Inferior parietal cortex (tissue), 1 donor: ENCODE results near the gene GCNA.
"Not testable (repeated sequence)": the region's sequence is repeated elsewhere in the genome, so short reads cannot be mapped to it uniquely, and the experiment has no call there.

ENCODE experiments used
- DNase-seq: peaks from one replicate; pipeline ENCODE4 v3.0.0-alpha.2; 2016; ENCODE audit errors: extremely low spot score

The GCNA gene

DNA sequence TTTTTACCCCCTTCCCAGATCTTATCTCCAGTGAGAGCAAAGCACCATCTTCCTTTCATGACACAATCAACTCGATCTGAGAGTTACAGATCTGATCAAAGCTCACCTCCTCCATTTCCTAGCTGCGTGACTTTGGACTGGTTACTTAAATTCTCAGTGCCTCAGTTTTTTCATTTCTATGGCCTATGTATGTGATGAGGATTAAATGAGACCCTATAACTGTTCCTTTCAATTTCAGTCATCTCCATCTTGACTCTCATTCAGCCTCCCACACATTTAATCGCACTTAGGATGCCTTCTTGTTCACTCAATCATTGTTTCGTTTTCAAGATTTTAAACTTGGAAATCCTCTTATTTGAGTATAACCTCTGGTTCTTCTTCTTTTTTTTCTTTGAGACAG lies 60.2 kb downstream of the GCNA start:
- DNase-seq = no peak

DNA sequence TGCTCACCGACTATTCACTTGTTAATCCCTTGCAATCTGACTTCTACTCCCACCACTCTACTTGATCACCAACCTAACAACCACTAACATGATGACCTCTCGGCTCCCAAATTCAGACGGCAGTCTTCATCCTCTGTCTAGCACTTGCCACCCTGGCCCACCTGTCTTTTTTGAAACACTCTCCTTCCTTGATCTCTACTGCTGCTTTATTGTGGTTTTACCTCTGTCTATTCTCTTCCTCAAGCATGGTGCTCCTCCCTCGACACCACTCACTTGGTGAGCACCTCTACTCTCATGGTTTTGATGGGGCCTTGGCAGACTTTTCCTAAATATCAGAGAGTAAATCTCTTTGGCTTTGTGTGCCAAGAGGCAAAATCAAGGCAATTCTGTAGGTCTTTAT lies 61.8 kb downstream of the GCNA start:
- DNase-seq = no peak

DNA sequence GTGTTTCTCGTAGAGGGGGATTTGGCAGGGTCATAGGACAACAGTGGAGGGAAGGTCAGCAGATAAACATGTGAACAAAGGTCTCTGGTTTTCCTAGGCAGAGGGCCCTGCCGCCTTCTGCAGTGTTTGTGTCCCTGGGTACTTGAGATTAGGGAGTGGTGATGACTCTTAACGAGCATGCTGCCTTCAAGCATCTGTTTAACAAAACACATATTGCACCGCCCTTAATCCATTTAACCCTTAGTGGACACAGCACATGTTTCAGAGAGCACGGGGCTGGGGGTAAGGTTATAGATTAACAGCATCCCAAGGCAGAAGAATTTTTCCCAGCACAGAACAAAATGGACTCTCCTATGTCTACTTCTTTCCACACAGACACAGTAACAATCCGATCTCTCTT lies 66.2 kb downstream of the GCNA start:
- not testable (repeated sequence) for DNase-seq

DNA sequence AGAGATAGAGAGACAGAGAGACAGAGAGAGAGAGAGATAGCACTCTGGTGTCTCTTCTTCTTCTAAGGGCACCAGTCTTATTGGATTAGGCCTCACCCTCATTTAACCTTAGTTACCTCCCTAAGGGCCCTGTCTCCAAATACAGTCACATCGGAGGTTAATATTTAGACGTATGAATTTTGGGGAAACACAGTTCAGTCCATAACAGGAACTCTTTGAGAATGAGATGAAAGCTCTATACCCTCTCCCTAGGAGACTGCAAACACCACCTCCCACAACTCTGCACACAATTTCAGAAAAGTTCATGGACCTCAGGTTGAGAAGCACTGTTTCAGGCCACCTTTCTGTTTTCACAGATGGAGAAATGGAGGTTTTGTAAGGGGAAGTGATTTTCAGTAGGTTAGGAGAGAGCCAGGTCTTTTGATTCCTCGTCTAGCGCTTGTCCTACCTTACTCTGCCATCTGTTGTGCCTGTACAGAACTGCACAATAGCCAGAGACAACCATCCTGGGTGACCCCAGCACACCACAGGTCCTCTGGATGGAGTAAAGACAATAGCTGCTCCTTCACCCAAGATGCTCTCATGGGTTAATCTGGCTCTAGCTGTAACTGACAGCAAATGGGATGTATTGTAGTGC lies 72.2 kb downstream of the GCNA start:
- DNase-seq = no peak

DNA sequence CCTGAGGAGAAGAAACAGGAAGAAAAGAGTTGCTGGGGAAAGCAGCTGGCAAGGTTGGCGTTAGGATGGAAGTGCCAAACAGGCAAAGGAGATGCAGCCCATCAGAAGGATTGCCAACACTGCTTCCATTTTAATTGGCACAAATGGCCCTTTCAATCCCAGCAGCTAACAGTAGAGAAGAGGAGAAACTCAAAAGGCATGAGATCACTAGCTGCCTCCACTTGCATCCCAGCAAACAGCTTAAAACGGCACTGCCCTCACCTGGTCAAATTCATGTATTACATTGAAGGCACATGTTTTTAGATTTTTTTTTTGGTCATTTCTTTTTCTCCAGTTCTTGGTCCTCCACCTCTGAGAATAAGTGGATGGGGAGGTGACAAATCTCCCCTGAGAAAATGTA lies 74.2 kb downstream of the GCNA start:
- DNase-seq = peak; percentile 59

DNA sequence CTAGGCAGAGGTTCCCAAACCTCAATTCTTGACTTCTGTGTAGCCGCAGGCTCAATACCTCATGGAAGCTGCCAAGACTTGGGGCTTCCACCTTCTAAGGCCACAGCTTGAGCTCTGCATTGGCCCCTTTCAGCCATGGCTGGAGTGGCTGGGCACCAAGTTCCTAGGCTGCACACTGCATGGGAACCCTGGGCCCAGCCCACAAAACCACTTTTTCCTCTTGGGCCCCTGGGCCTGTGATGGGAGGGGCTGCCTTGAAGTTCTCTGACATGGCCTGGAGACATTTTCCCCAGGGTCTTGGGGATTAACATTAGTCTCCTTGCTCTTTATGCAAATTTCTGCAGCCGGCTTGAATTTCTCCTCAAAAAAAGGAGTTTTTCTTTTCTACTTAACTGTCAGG lies 75.1 kb downstream of the GCNA start:
- DNase-seq = no peak

DNA sequence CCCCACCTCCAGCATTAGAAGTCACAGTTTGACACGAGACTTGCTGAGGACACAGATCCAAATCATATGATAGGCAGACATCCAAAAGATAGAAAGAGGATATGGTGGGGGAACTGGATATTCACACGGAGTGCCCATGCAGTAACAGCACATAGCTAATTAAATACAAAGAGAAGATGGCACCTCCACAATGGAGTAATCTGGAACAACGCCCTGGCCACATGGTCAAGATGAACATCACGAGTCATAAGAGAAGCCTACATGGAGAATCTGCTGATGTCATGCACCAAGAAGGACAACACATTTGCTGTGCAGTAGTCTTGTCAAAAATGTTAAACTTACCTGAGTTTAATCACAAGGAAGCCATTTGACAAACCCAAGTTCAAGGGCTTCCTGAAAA lies 79.0 kb downstream of the GCNA start:
- no peak for DNase-seq

DNA sequence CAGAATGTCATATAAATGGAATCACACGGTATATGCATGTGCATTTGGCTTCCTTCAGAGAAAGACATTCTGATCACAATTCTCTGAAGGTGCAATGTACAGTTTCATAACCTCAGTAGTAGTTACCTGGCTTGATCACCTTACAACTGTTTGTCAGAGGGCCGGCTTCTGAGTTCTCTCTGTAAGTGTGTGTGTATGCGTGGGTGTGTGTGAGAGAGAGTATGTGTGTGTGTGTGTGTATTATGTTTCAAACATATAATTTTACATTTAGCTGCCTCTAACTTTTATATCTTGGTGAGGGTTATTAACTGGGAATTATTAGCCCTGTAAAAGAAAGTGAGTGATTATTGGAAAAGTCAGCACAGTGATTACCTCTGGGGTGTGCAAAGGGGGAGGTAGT lies 81.1 kb downstream of the GCNA start:
- no peak for DNase-seq

DNA sequence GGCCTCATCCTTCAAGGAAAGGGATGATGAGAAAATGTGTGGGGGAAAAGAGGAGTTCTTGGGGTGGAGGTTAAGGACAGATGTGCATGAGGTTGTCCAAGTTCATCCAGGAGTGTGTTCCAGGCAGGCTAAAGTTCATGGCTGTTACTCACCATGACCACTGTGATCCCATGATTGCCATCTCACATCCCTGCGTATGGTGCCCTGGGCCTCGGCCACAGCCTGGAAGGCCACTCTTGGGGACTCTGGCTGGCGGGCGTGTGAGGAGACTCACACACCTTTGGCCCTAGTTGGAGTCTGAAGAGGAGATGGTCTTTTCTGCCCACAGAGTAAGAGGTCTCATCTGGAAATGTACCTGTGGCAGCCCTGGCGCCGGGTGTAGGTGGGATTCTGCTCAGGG lies 81.7 kb downstream of the GCNA start:
- DNase-seq = no peak

DNA sequence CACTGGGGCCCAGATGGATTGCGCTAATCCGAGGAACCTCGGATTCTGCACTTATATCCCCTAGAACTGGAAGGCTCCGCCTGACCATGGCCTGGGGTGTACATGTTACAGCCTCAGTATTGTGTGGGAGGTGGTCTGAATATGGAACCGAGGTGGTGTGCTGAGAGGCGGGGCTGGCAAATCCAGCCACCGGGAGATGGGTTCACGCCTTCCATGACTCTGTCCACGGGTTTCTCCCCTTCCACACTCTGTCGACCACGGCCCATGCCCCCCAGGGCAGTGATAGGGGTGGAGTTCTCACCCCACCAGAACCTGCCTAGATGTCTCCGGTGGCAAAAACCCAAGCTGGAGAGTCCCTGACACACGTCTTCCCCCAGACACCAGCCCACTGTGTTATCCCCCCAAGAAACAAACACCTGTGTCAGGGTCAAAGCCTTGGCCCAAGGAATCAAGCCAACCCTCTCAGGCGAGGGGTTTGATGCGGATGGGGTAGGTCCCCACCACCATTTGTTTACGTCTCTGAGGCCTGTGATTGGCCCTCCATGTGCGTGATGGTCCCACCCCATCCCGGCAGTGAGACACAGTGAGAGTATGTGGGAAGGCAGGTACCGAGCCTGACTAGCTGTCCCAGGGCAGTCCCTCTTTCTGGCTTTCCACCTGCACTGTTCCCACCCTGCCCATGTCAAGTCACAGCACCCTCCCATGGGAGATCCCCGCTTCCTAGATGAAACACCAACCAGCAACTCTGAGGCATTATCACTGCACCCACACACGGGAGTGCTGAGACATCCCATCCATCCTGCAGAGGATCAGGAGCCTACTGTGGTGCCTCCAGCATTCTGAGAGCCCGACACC lies 82.6 kb downstream of the GCNA start:
- no peak for DNase-seq

DNA sequence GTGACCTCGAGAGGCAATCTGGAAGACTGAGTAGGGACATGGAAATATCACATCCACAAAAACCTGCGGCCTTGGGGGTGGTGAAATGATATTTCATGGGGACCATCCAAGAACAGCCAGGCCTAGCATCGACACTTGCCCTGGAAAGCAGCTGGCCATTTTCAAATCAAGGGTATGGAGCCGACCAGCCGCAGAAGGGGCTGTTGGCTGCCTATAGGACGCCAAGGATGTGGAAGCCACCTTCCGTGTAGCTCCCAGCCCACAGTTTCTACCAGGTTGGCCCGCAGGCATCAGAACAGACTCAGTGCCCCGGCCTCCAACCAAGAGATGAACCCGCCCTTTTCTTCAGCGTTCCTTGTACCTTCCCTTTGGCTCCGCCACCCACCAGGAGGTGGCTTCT lies 83.7 kb downstream of the GCNA start:
- no peak for DNase-seq

DNA sequence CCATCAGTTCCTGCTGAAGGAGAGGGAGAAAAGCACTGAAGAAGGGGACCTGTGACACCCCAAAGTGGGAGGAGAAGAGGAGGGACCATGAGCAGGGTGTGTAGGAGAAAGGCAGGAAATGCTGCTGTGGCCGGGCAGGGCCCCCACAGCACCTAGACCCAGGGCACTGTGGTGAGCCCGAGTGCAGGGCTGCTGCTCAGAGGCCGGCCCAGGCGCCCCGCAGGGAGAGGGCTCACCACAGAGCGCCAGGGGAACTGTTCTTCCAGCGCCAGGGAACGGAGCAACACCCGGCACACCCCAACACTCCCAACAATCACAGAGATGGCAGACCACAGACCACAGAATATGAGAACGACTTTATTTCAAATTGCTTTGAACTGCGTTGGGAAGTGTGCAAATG lies 84.4 kb downstream of the GCNA start:
- DNase-seq = not testable (repeated sequence)
